IMR-90 (cell line): Measurements from ENCODE around the gene HOXB7. TPM values are rescaled to one million over a fixed set of nuclear protein-coding genes. Genes with fewer than 3 reads are reported as not detected.

Experiments used
- FOS ChIP-seq: fragments of 150-350 bp; IDR thresholded peaks from 2 replicates; pipeline ENCODE4 v1.6.1; 2016; ENCODE audit warnings: low read depth, low read length
- SMC3 ChIP-seq: fragments of 150-350 bp; IDR thresholded peaks from 2 replicates; pipeline ENCODE4 v1.6.1; 2016; ENCODE audit warnings: low read depth, mild to moderate bottlenecking, antibody characterized with exemption, low read length, moderate library complexity
- polyA plus RNA-seq, 3 experiments: library from polyadenylated mRNA; depleted of rRNA; stranded (reverse); fragments of >200 nt; gene quantifications; 2 replicates each; pipeline ENCODE4 v1.2.3, GENCODE V29; 2012; ENCODE audit warnings: low replicate concordance in 1 of 3
- total RNA-seq: library from RNA; depleted of rRNA; stranded (reverse); fragments of >200 nt; gene quantifications from 2 replicates; pipeline ENCODE4 v1.2.3, GENCODE V29; 2012
- TF ChIP-seq, protein P1 (sequence below): conservative IDR thresholded peaks from 2 replicates; pipeline ENCODE4 v1.5.1; 2012; ENCODE audit warnings: mild to moderate bottlenecking, low read depth, low read length, improper control_type of control experiment
- TF ChIP-seq, protein P2 (sequence below): fragments of 150-350 bp; IDR thresholded peaks from 2 replicates; pipeline ENCODE4 v1.6.1; 2017; ENCODE audit warnings: mild to moderate bottlenecking, antibody characterized with exemption, low read length, low read depth

Gene HOXB7
- total and polyA plus RNA-seq, 2 of the 4 experiments (the other 2 are of a cell fraction) = 1.8 to 6.7 TPM

- TF ChIP-seq, protein P1, sequence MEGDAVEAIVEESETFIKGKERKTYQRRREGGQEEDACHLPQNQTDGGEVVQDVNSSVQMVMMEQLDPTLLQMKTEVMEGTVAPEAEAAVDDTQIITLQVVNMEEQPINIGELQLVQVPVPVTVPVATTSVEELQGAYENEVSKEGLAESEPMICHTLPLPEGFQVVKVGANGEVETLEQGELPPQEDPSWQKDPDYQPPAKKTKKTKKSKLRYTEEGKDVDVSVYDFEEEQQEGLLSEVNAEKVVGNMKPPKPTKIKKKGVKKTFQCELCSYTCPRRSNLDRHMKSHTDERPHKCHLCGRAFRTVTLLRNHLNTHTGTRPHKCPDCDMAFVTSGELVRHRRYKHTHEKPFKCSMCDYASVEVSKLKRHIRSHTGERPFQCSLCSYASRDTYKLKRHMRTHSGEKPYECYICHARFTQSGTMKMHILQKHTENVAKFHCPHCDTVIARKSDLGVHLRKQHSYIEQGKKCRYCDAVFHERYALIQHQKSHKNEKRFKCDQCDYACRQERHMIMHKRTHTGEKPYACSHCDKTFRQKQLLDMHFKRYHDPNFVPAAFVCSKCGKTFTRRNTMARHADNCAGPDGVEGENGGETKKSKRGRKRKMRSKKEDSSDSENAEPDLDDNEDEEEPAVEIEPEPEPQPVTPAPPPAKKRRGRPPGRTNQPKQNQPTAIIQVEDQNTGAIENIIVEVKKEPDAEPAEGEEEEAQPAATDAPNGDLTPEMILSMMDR = no peak
- TF ChIP-seq, protein P2, sequence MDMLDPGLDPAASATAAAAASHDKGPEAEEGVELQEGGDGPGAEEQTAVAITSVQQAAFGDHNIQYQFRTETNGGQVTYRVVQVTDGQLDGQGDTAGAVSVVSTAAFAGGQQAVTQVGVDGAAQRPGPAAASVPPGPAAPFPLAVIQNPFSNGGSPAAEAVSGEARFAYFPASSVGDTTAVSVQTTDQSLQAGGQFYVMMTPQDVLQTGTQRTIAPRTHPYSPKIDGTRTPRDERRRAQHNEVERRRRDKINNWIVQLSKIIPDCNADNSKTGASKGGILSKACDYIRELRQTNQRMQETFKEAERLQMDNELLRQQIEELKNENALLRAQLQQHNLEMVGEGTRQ = no peak
- TF ChIP-seq FOS (no peak), SMC3 (no peak)
Observed at GRCh38 chr17:48641541-48642058, 30.8 kb upstream of the HOXB7 start (continued).
